Stimulated activated CD8-positive, alpha-beta memory T cell treated with anti-CD3 and anti-CD28 coated beads, Interleukin-12 subunit alpha, Interleukin-12 subunit beta, amount 100 ng/mL, for 1 hour (primary cell): ENCODE data around the gene POMGNT1.

Experiments
- DNase-seq: peaks from one replicate; pipeline ENCODE4 v3.0.0-alpha.2; 2020; ENCODE audit warnings: low read depth

POMGNT1 gene

DNA sequence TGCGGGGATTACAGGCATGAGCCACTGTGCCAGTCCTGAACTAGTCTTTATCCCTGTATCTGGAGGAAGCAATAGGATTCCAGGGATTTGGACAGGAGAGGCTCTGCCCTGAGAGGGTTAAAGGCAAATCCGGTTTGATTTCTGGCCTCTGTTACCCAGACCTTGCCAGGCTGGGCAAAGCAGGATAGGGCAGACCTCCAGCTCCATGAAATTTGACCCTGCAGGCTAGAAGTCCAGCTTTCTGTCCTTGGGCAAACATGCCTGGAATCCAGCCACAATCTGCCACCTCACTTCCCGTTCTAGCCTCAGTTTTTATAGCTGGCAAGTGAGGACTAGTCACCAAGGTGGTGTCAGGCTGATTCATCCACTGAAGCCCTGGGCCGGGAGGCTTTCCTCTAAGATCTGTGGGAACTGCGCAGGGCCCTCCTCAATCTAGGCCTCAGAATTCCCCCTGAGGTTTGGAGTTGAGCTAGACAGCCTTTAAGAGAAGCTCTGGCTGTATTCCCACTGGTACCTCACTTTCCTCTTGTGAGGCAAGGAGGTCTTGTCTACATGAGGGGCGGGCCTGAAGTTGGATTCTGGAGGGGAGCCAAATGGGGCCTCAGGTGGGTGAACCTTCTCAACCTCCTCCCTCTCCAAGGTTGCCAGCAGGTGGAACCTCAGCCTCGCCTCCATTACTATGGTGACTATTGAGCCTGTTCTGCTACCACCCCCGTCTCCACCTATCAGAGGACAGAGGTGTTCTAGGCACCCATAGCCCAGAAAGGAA is 15.0 kb downstream of the POMGNT1 start:
- DNase-seq = no peak

DNA sequence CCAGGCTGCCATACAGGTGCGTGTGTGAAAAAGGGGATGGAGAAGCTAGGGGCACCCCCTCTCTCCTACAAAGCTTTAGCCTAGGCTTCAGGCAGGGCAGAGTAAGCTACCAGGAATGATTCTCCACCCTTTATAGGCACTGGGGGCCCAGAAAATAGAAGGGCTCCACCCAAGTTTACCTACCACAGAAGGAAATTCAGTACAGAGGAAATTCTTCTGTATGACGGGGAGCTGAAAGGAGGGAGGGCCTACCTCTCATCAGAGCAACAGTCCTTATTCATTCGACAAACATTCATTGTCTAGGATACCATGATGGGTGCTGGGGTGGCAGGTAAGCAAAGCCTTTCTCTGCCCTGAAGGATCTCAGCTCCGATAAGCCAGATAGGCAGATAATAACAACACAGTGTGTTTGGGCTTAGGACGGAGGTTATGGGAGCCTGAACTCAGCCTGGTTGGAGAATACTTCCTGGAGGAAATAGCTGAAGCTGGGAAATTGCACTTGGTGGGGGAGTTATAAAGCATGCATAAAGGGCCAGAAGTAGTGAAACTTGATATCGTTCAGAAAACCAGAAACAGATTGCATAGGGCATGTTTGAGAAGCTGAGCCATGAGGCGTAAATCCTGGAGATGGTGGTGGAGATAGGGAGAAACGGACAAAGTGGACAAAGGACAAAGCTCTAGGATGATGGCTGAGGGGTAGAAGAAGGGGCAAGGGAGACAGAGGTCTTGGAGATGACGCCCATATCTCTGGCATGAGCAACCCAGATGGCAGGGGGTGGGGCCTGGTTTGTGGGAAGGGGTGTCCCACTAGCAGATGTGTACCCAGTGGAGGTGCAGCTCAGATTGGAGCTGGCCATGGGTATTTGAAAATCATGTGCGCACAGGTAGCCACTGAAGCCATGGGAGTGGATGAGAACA is 16.6 kb downstream of the POMGNT1 start:
- no peak for DNase-seq

GRCh38 chr1:46180082-46180616 is 18.1 kb downstream of the POMGNT1 start:
- no peak for DNase-seq

DNA sequence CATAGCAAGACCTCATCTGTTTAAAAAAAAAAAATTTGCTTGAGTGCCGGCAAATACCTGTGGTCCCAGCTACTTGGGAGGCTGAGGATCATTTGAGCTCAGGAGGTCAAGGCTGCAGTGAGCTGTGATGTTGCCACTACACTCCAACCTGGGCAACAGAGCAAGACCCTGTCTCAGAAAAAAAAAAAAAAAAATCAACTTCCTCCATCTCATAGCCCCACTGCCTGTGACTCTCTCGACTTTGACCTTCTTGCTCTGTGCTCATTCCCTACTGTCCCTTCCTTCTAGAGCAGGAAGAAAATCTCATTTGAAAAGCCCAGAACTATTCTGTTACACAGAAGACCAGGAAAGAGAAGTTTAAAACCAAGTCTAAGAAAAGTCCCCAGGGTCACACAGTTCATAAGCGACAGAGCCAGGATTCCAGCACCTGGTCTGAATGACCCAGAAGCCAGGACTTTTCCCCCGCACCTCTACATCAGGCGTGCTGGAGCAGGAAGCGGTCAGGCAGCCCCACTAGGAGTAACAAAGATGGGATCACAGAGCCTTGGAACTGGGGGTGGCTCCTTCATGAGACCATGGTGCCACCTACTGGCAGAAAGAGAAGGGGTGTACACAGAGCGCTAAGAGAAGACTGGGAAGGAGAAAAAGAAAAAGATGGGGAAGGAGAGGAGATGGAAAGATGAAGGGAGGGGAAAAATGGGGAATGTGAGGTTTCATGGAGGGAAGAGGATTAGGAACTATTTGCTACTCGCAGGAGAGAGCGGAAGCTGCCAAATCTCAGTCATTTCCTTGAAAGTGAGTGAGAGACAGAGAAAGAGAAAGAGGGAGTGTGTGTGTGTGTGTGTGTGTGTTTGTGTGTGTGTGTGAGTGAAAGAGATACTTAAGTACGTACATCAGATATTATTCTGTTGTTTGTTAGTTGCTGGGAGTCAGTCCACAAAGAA is 18.8 kb downstream of the POMGNT1 start:
- peak; percentile 49 for DNase-seq

DNA sequence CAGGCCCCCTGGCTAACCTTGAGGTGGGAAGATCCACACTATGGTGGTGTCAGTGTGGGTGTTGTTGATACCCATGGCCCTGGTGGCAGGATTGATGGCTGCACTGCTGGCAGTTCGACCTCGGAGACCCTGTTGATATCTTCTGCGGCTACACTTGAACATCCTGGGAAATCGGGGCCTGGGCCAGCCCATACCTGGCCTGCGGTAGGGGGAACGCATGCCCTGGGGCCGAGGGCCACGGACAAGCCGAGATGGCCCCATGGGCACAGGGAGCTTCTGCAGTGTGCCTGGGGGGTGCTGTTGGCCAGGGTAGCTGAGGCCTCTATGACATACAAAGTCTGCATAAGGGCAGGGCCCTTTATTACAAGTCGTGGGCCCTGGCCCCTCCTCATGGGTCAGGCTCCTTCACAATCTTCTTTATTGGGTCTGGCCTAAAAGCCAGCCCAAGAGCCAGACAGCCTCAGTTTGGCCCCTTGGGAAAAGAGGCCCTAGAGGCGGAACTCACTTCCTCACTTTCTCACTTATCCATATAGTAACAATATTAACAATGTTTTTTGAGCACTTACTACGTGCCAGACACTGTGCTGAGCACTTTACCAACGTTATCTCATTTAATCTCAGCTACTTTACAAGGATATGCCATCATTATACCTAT is 21.9 kb downstream of the POMGNT1 start, which contains the start of gene P3R3URF:
Gene P3R3URF, minus strand, starts transcription at position 278 of the 655 bp plus-strand sequence. Its CDS starts 17 bp downstream, at position 261.
- no peak for DNase-seq

- no peak for DNase-seq
Observed at GRCh38 chr1:46175243-46175642, 23.0 kb downstream of the POMGNT1 start.

DNA sequence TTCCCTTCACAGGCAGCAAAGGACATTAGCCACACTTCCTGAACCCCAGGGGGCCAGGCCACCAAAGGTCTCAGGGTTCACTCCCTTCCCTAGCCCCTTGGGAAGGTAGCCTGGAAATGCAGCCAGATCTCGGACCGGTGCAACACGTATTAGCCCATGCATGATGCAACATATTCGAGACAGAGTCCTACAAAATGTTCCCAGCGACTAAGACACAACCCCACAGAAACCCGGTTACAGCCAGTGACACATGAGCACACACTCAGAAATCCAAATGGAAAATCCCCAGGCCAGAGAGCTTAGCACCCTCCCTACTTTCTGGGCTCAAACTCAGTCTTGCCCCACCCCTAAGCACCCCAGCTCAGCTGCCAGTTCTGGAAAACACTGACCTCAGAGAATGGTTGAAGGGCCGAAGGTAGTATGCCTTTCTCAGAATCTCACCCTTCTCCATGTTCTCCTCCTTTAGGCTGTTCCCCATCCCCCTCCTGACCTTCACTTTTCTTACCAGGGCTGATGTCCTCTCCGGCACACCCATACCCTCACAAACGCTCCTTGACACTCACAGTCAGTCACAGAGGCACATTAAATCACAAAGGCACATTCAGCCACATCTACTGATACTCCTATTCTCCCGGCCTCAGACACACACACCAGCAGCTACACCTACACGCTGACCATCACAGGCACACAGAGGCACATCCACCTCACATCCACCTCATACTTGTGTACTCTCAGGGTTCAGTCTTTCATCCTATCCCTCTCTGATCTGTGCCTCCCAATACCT is 23.6 kb downstream of the POMGNT1 start, which contains the start of gene TSPAN1:
Gene TSPAN1, plus strand, starts transcription at position 640 of the 784 bp plus-strand sequence. CDS start 6,021 bp downstream, outside the sequence.
- DNase-seq = no peak

DNA sequence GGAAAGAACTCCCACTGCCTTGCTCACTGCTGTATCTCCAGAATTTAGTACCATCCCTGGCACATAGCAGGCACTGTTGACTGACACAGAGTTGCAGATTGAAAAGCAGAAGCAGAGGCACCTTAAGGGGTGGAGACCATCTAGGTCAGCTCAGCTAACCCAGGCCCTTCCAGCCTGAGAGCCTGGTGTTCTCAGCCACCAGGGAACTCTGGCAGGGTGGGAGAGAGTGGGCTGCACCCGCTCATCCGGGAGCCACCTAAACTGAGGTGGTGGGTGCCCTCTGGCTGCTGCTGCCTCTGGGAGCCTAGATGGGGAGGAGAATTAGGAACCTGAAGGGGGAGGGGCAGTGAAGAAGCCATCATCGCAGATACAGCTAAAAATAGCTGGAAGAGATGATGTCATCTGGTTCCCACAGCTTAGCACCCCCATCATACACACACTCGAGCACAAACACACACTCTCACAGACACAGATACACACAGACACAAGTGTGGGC is 24.8 kb downstream of the POMGNT1 start:
- DNase-seq = no peak

GRCh38 chr1:46172321-46172720 is 25.9 kb downstream of the POMGNT1 start:
- no peak for DNase-seq

GRCh38 chr1:46171871-46172270 is 26.4 kb downstream of the POMGNT1 start:
- DNase-seq = no peak

- no peak for DNase-seq
Observed at GRCh38 chr1:46171351-46171750, 26.9 kb downstream of the POMGNT1 start.

- no peak for DNase-seq
Observed at GRCh38 chr1:46169811-46170454, 28.3 kb downstream of the POMGNT1 start.

DNA sequence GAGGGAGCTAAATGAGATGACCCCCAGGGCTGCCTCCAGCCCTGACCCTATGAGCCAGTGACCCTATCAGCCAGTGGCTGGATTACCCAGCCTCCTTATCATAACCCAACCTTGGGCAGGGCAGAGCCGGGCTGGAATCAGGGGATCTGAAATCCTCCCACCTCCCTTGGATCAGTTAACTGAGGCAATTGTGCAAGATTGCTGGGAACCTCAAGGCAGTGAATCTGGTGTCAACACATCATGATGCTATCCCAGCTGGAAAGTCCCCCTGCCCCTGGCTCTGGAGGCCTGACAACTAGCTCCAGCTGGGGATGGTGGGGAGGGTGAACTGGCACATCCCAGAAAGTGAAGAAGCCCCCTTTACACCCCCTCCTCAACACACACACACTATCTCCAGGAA is 29.8 kb downstream of the POMGNT1 start:
- DNase-seq = no peak

DNA sequence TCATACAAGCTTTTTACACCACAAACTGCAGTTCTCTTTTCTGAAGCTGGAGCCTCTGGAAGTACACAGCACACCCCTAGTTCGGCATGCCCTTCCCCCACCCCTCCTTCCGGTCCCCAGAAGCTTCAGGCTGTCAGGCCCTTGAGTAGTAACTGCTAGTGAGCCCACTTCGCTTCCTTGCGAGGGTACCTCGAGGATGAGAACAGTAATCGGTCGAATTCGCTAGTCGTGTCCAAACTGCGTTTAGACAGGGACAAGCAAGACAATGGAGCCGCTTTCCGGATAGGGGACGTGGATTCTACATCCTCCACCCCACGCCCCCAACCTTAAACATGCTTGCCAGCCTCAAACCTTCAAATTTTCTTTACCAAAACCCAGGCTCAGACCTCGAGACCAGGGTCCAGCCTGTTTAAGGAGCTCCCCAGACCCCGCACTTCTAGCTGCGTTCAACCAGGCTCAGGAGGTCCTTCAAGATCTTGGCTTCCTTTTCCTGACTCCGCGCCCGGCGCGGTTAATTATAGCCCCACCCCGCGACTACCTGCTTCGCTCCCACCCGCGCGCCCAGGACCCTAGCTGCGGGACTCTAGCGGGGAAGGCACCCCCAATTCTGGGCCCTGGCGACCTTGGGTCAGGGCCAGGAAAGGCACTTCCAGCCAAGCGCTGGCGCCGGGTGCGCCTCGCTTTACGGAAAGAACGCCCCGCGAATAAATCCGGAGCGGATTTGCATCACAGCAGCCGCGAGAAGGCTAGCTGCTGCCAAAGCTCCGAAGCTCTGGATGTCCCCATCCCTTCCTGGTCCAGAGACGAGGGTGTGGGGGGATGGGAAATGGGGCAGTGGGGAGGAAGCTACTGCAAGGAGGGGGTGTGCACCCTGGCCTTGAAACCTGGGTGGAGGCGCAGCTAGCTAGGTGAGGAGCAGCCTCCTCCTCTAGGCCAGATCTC is 31.4 kb downstream of the POMGNT1 start:
- no peak for DNase-seq

GRCh38 chr1:46160212-46160611 is 38.0 kb downstream of the POMGNT1 start:
- DNase-seq = no peak

DNA sequence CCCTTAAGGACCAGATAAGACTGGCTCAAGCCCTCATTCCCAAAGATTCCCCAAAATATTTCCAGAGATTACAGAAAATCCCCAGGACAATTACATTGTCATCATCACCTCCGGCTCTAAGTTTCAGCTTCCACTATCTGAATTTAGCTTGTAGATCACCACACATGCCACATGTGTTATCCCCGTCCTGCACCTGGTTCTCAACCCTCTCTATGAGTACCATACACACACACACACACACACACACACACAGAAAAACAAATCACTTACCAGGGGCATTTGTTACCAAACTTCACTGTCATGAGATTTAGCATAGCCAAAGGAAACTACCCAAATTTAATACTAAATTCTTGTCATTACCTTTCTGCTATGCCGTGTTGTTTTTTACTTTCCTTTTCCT is 38.7 kb downstream of the POMGNT1 start:
- no peak for DNase-seq

DNA sequence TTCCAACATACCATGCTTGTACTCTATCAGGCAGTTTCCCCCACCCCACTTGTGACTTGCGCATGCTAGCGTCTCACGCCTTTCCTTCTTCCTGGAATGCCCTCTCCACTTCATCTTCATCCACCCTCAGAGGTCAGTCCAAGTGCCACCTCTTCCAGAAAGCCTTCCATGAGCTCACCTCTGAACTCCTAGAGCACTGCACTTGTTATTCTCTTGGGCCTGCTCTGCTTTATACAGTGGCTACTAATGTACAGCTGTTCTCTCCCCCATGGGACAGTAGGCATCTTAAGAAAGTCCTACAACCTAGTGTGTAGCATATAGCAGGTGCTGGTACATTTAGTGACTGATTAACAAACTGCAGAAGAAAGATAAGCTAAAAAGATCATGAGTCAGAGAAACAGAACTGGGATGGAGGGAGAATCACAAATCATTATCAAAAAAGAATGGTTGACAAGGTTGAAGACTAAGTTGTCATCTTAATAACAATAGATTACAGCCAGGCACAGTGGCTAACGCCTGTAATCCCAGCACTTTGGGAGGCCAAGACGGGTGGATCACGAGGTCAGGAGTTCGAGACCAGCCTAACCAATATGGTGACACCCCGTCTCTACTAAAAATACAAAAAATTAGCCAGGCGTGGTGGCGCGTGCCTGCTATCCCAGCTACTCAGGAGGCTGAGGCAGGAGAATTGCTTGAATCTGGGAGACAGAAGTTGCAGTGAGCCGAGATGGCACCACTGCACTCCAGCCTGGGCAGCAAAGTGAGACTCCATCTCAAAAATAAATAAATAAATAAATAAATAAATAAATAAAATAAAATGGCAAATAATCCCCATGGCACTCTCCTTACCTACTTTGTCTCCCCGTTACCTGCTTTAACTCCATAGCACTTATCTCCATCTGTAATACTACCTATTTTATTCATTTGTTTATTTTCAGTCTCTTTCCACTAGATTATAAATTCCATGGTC is 39.6 kb downstream of the POMGNT1 start:
- no peak for DNase-seq
